Measurements from ENCODE around the gene HTR2B.

DNA sequence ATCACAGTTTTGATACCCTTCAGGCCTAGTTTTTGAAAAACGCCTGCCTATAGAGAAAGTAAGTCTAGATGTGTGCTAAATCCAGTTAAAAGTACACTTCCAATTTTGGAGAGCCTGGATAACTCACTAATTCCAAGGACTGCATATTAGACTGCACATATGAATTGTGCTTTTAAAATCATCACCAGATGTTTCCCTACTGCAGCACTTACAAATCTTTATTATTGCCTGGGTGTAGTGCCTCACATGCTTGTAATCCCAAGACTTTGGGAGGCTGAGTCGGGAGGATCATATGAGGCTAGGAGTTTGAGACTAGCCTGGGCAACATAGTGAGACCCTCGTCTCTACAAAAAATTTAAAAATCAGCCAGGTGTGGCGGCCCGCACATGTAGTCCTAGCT lies 35.9 kb upstream of the HTR2B start:
- TF ChIP-seq POLR2A (IDR thresholded peaks at IDR 0.05; ENCODE audit: low read depth, low read length): no peak
- TF ChIP-seq POU2F2 (IDR thresholded peaks at IDR 0.05; ENCODE audit: low read depth, low read length): no peak
- no peak for TF ChIP-seq POLR2AphosphoS5 (IDR thresholded peaks at IDR 0.05; ENCODE audit: low read depth, low read length)
- no peak for TF ChIP-seq TAF1 (IDR thresholded peaks at IDR 0.05; ENCODE audit: low read depth, low read length)
- TF ChIP-seq PAX5 (IDR thresholded peaks at IDR 0.05; ENCODE audit: insufficient read depth, low read length, severe bottlenecking): no peak
- no peak for TF ChIP-seq SPI1 (IDR thresholded peaks at IDR 0.05; ENCODE audit: low read depth, low read length)

Measured in GM12891 (cell line).